Osteoblast (primary cell): Measurements from ENCODE around the gene OGFOD1. TPM values are rescaled to one million over a fixed set of nuclear protein-coding genes. Genes with fewer than 3 reads are reported as not detected.

Experiments used
- DNase-seq: peaks from one replicate; pipeline ENCODE4 v3.0.0; 2011; ENCODE audit warnings: low spot score, mixed read lengths; ENCODE audit not compliant: insufficient read length; ENCODE audit errors: missing footprints
- H2AFZ ChIP-seq: 2 replicates; pipeline ENCODE4 v1.6.0; 2011; ENCODE audit warnings: mild to moderate bottlenecking, low read length
- H3K27ac ChIP-seq: 2 replicates; pipeline ENCODE4 v1.5.1; 2011; ENCODE audit warnings: mild to moderate bottlenecking, low read depth, low read length, moderate library complexity
- H3K27me3 ChIP-seq: 2 replicates; pipeline ENCODE4 v1.6.0; 2012; ENCODE audit warnings: mild to moderate bottlenecking, control low read depth, inconsistent platforms, low read length, moderate library complexity; ENCODE audit not compliant: insufficient read depth
- H3K36me3 ChIP-seq: 2 replicates; pipeline ENCODE4 v1.5.1; 2011; ENCODE audit warnings: mild to moderate bottlenecking, low read length, control low read depth, moderate library complexity; ENCODE audit not compliant: insufficient read depth
- H3K4me1 ChIP-seq: 2 replicates; pipeline ENCODE4 v1.5.1; 2011; ENCODE audit warnings: mild to moderate bottlenecking, low read length, control low read depth, moderate library complexity; ENCODE audit not compliant: insufficient read depth
- H3K4me2 ChIP-seq: 2 replicates; pipeline ENCODE4 v1.6.0; 2011; ENCODE audit warnings: mild to moderate bottlenecking, low read length; ENCODE audit not compliant: insufficient read depth
- H3K4me3 ChIP-seq: fragments of 200-600 bp; sonication (generic); 3 replicates; pipeline ENCODE4 v1.5.1; 2012; ENCODE audit warnings: mild to moderate bottlenecking, low read length, inconsistent platforms; ENCODE audit not compliant: insufficient read depth
- H3K79me2 ChIP-seq: 2 replicates; pipeline ENCODE4 v1.6.0; 2012; ENCODE audit warnings: mild to moderate bottlenecking, low read length, control low read depth, inconsistent platforms; ENCODE audit not compliant: insufficient read depth
- H3K9me3 ChIP-seq: 2 replicates; pipeline ENCODE4 v1.5.1; 2011; ENCODE audit warnings: low read depth, low read length, control low read depth
- H4K20me1 ChIP-seq: 2 replicates; pipeline ENCODE4 v1.6.0; 2012; ENCODE audit warnings: mild to moderate bottlenecking, low read length, control low read depth; ENCODE audit not compliant: insufficient read depth
- CTCF ChIP-seq: IDR thresholded peaks from 2 replicates; pipeline ENCODE4 v1.5.1; 2011; ENCODE audit warnings: mild to moderate bottlenecking, low read depth, low read length, moderate library complexity; ENCODE audit errors: extremely low read depth
- total RNA-seq: library from RNA; depleted of rRNA; stranded (reverse); fragments of >200 nt; gene quantifications from 2 replicates; pipeline ENCODE4 v1.2.3, GENCODE V29; 2012

The OGFOD1 gene
- total RNA-seq, 1 donor: 47.4 TPM

GRCh38 chr16:56457927-56458470, 6.6 kb downstream of the OGFOD1 start:
- H3K36me3 ChIP-seq: peaks cover 71% of the 10 kb centered on the region
- peaks cover 17% of the 10 kb centered on the region for H3K79me2 ChIP-seq

GRCh38 chr16:56460101-56460500, 8.7 kb downstream of the OGFOD1 start:
- H3K79me2 ChIP-seq: peaks cover 8% of the 10 kb centered on the region
- H3K36me3 ChIP-seq: peaks cover 61% of the 10 kb centered on the region
- no peaks in the 10 kb centered on the region for H3K9me3 ChIP-seq
- no peak overlapping the region for H2AFZ ChIP-seq
- H3K4me2 ChIP-seq: no peak overlapping the region
- no peaks in the 10 kb centered on the region for H3K27me3 ChIP-seq
- DNase-seq: no peak
- H3K4me1 ChIP-seq: no peaks in the 10 kb centered on the region
- peaks cover 2% of the 10 kb centered on the region for H4K20me1 ChIP-seq
- no peak overlapping the region for H3K4me3 ChIP-seq
- no peak overlapping the region for H3K27ac ChIP-seq
- TF ChIP-seq CTCF: no peak

More at GRCh38 chr16:56457927-56458470, 6.6 kb downstream of the OGFOD1 start:
- Histone ChIP-seq H3K27ac (no peak overlapping the region), H3K4me1 (peaks cover under 1% of the 10 kb centered on the region), H2AFZ (no peak overlapping the region), H4K20me1 (peaks cover 2% of the 10 kb centered on the region), H3K4me2 (no peak overlapping the region), H3K9me3 (no peaks in the 10 kb centered on the region), H3K4me3 (no peak overlapping the region), H3K27me3 (no peaks in the 10 kb centered on the region)
- DNase-seq: no peak
- no peak for TF ChIP-seq CTCF

- Histone ChIP-seq H3K4me3 (no peak overlapping the region), H3K79me2 (no peaks in the 10 kb centered on the region), H3K27ac (no peak overlapping the region), H3K9me3 (no peaks in the 10 kb centered on the region), H3K4me1 (no peaks in the 10 kb centered on the region), H2AFZ (no peak overlapping the region), H3K4me2 (no peak overlapping the region), H4K20me1 (peaks cover 2% of the 10 kb centered on the region), H3K27me3 (no peaks in the 10 kb centered on the region), H3K36me3 (peaks cover 68% of the 10 kb centered on the region)
- TF ChIP-seq CTCF: no peak
- DNase-seq: peak; percentile 3
These were observed 10.9 kb downstream of the OGFOD1 start for GRCh38 chr16:56462064-56462796.

DNA sequence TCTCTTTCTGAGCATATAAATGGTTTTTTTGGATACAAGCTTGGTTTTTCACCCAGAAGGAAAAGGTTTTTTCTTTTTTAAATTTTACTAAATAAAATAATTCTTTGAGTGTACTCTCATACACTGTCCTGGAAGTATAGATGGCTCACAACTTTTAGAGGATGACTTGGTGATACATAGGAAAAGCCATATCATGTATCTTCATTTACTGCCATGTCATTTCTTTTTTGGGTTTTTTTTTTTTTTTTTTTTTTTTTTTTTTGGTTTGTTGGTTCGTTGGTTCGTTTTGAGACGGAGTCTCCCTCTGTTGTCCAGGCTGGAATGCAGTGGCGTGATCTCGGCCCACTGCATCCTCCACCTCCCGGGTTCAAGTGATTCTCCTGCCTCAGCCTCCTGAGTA, 11.8 kb downstream of the OGFOD1 start:
- H3K27me3 ChIP-seq: no peaks in the 10 kb centered on the region
- H3K36me3 ChIP-seq: peaks cover 71% of the 10 kb centered on the region
- H3K4me2 ChIP-seq: no peak overlapping the region
- H2AFZ ChIP-seq: no peak overlapping the region
- H3K4me3 ChIP-seq: no peak overlapping the region
- DNase-seq: no peak
- TF ChIP-seq CTCF: no peak
- H4K20me1 ChIP-seq: peaks cover 2% of the 10 kb centered on the region
- no peaks in the 10 kb centered on the region for H3K4me1 ChIP-seq
- no peaks in the 10 kb centered on the region for H3K79me2 ChIP-seq
- H3K9me3 ChIP-seq: no peaks in the 10 kb centered on the region
- no peak overlapping the region for H3K27ac ChIP-seq
